ENCODE results near the gene CCNL2.

GRCh38 chr1:1397839-1398523 lies 1.2 kb downstream of the CCNL2 start:
- TF ChIP-seq EZH2phosphoT487 (IDR thresholded peaks at IDR 0.05; ENCODE audit: insufficient read depth, low read depth): no peak
- TF ChIP-seq EZH2 (IDR thresholded peaks at IDR 0.05; ENCODE audit: insufficient read depth, poor library complexity, severe bottlenecking): no peak
